Loucy (cell line): ENCODE measurements around the gene IRX5.

Source experiments
- H2AFZ ChIP-seq: fragments of 200-600 bp; sonication (generic); 2 replicates; pipeline ENCODE4 v1.6.0; 2016; ENCODE audit warnings: antibody characterized with exemption, mild to moderate bottlenecking, low read length, moderate library complexity
- H3F3A ChIP-seq: fragments of 200-600 bp; 2 replicates; pipeline ENCODE4 v1.6.0; 2016; ENCODE audit warnings: antibody characterized with exemption, low read depth, mild to moderate bottlenecking
- H3K27me3 ChIP-seq: fragments of 200-600 bp; sonication (generic); 2 replicates; pipeline ENCODE4 v1.6.1; 2014; ENCODE audit warnings: low read length, mild to moderate bottlenecking; ENCODE audit not compliant: insufficient read depth, poor library complexity, severe bottlenecking
- H3K36me3 ChIP-seq: fragments of 200-600 bp; sonication (generic); 2 replicates; pipeline ENCODE4 v1.6.1; 2016; ENCODE audit warnings: low read length; ENCODE audit not compliant: insufficient read depth
- H3K4me1 ChIP-seq: fragments of 200-600 bp; sonication (generic); 2 replicates; pipeline ENCODE4 v1.5.1; 2014; ENCODE audit warnings: low read length, mild to moderate bottlenecking; ENCODE audit not compliant: insufficient read depth, poor library complexity, severe bottlenecking
- H3K4me2 ChIP-seq: fragments of 200-600 bp; sonication (generic); 2 replicates; pipeline ENCODE4 v1.6.0; 2014; ENCODE audit warnings: antibody characterized with exemption, low read length, low read depth, mild to moderate bottlenecking; ENCODE audit not compliant: poor library complexity, severe bottlenecking
- H3K4me3 ChIP-seq: fragments of 200-600 bp; sonication (generic); 2 replicates; pipeline ENCODE4 v1.5.1; 2014; ENCODE audit warnings: low read length, mild to moderate bottlenecking, mixed read lengths; ENCODE audit not compliant: poor library complexity, severe bottlenecking
- H3K79me2 ChIP-seq: fragments of 200-600 bp; sonication (generic); 2 replicates; pipeline ENCODE4 v1.6.1; 2014; ENCODE audit warnings: low read length; ENCODE audit not compliant: insufficient read depth
- H3K9ac ChIP-seq: fragments of 200-600 bp; sonication (generic); 2 replicates; pipeline ENCODE4 v1.6.0; 2014; ENCODE audit warnings: mild to moderate bottlenecking, low read depth, low read length, moderate library complexity; ENCODE audit not compliant: poor library complexity, severe bottlenecking
- H3K9me2 ChIP-seq: fragments of 200-600 bp; sonication (generic); replicated peaks from 2 replicates; pipeline ENCODE4 v1.6.1; 2016; ENCODE audit warnings: low read depth, low read length, mixed read lengths
- H3K9me3 ChIP-seq: fragments of 200-600 bp; sonication (generic); 2 replicates; pipeline ENCODE4 v1.6.1; 2014; ENCODE audit warnings: mild to moderate bottlenecking, antibody characterized with exemption, low read length, low read depth; ENCODE audit not compliant: insufficient read depth
- H4K20me1 ChIP-seq: fragments of 200-600 bp; sonication (generic); 2 replicates; pipeline ENCODE4 v1.6.0; 2014; ENCODE audit warnings: antibody characterized with exemption, low read length, mild to moderate bottlenecking; ENCODE audit not compliant: insufficient read depth, poor library complexity, severe bottlenecking
- CTCF ChIP-seq: fragments of 200-600 bp; sonication (generic); conservative IDR thresholded peaks from 2 replicates; pipeline ENCODE4 v1.5.1; 2014; ENCODE audit warnings: mild to moderate bottlenecking, antibody characterized with exemption, low read length
- EZH2phosphoT487 ChIP-seq: fragments of 200-600 bp; IDR thresholded peaks from 2 replicates; pipeline ENCODE4 v1.6.1; 2018; ENCODE audit warnings: antibody characterized with exemption, mild to moderate bottlenecking, moderate library complexity, borderline replicate concordance

The IRX5 gene

GRCh38 chr16:54903047-54903446 lies 27.6 kb upstream of the IRX5 start:
- no peak overlapping the region for H2AFZ ChIP-seq
- H3K4me2 ChIP-seq: no peak overlapping the region
- H3K9ac ChIP-seq: no peak overlapping the region
- H3K9me2 ChIP-seq: no peaks in the 10 kb centered on the region
- TF ChIP-seq EZH2phosphoT487: no peak
- no peak for TF ChIP-seq CTCF
- H3F3A ChIP-seq: no peaks in the 10 kb centered on the region
- no peaks in the 10 kb centered on the region for H3K27me3 ChIP-seq
- no peaks in the 10 kb centered on the region for H3K4me1 ChIP-seq
- no peaks in the 10 kb centered on the region for H3K9me3 ChIP-seq
- H4K20me1 ChIP-seq: no peaks in the 10 kb centered on the region
- no peak overlapping the region for H3K4me3 ChIP-seq
- no peaks in the 10 kb centered on the region for H3K79me2 ChIP-seq
- H3K36me3 ChIP-seq: no peaks in the 10 kb centered on the region

GRCh38 chr16:54911079-54911478 lies 19.6 kb upstream of the IRX5 start:
- TF ChIP-seq EZH2phosphoT487 (no peak), CTCF (no peak)

GRCh38 chr16:54912720-54913119 lies 17.9 kb upstream of the IRX5 start:
- Histone ChIP-seq H3K27me3 (no peaks in the 10 kb centered on the region), H3K9me3 (no peaks in the 10 kb centered on the region), H3K79me2 (peaks cover 9% of the 10 kb centered on the region; the same call in 1 of the 2 replicates), H3K4me3 (no peak overlapping the region), H3K9me2 (no peaks in the 10 kb centered on the region), H4K20me1 (no peaks in the 10 kb centered on the region), H2AFZ (no peak overlapping the region), H3F3A (0 out of 2 replicates have a peak, but pooled peaks cover 3% of the 10 kb centered on the region), H3K4me1 (peaks cover 9% of the 10 kb centered on the region), H3K9ac (no peak overlapping the region), H3K36me3 (peaks cover 16% of the 10 kb centered on the region; the same call in 1 of the 2 replicates), H3K4me2 (no peak overlapping the region)
- TF ChIP-seq EZH2phosphoT487 (no peak), CTCF (no peak)

More at GRCh38 chr16:54911079-54911478, 19.6 kb upstream of the IRX5 start:
- H3K9ac ChIP-seq: no peak overlapping the region
- peaks cover 3% of the 10 kb centered on the region; the same call in 1 of the 2 replicates for H3K36me3 ChIP-seq
- H3K79me2 ChIP-seq: no peaks in the 10 kb centered on the region
- no peaks in the 10 kb centered on the region for H3K9me2 ChIP-seq
- H3K9me3 ChIP-seq: no peaks in the 10 kb centered on the region
- no peaks in the 10 kb centered on the region for H3K27me3 ChIP-seq
- H3K4me2 ChIP-seq: peak overlapping the region; percentile 35
- no peak overlapping the region for H2AFZ ChIP-seq
- H4K20me1 ChIP-seq: no peaks in the 10 kb centered on the region
- H3K4me1 ChIP-seq: peaks cover 9% of the 10 kb centered on the region
- H3K4me3 ChIP-seq: no peak overlapping the region
- 0 out of 2 replicates have a peak, but pooled peaks cover 3% of the 10 kb centered on the region for H3F3A ChIP-seq
